Lower leg skin (tissue), 4 donors: ENCODE data around the gene LRRFIP1. TPM values are rescaled to one million over a fixed set of nuclear protein-coding genes. Genes with fewer than 3 reads are reported as not detected.

Experiments used
- DNase-seq, 2 donors: peaks; one replicate each; pipeline ENCODE4 v3.0.0-alpha.2; 2019; ENCODE audit warnings: low spot score in 2 of 2
- H3K4me3 ChIP-seq: fragments of 200-600 bp; sonication (generic); 2 replicates; pipeline ENCODE4 v1.5.1; 2017; ENCODE audit warnings: mild to moderate bottlenecking, low read depth; ENCODE audit not compliant: poor library complexity, severe bottlenecking
- CTCF ChIP-seq, 3 donors: fragments of 450-650 bp; IDR thresholded peaks; one replicate each; pipeline ENCODE4 v1.5.1; 2016; ENCODE audit warnings: antibody characterized with exemption in 3 of 3, mild to moderate bottlenecking in 3 of 3, moderate library complexity in 2 of 3
- POLR2A ChIP-seq, 2 donors: fragments of 450-650 bp; IDR thresholded peaks; one replicate each; pipeline ENCODE4 v1.6.1; 2016 to 2017; ENCODE audit warnings: antibody characterized with exemption in 2 of 2, mild to moderate bottlenecking in 1 of 2, moderate library complexity in 1 of 2
- WGBS, 2 donors: methylation state at CpG; one replicate each; pipeline ENCODE4 v1.1.5; 2018; 5-methylcytosine and 5-hydroxymethylcytosine counted together
- intact Hi-C: fragments of 100-400 bp; cut with DNase I; formaldehyde crosslinking; loops from one replicate; pipeline ENCODE4 v1.15.0; 2023; ENCODE audit warnings: low total_unique reads
- total RNA-seq, 4 donors: library from RNA; depleted of rRNA; stranded (reverse); fragments of >200 nt; gene quantifications; one replicate each; pipeline ENCODE4 v1.1.0, GENCODE V29; 2016

Gene LRRFIP1
- total RNA-seq, 4 donors from 2014 or later = 45.5 to 88.0 (median 67.5) TPM

GRCh38 chr2:237629188-237629534 lies 1.8 kb downstream of the LRRFIP1 start:
- 88 to 91% methylated on average over 1 of the region's 1 CpG for WGBS, 2 donors
- TF ChIP-seq CTCF (IDR thresholded peaks at IDR 0.05) (no peak), POLR2A (IDR thresholded peaks at IDR 0.05) (no peak)
- DNase-seq = no peak
- H3K4me3 ChIP-seq = no peak overlapping the region
- intact Hi-C loops = no loop called here

- DNase-seq = no peak
- WGBS, 2 donors = 69 to 70% methylated on average over 8 of the region's 8 CpGs
- no peak overlapping the region for H3K4me3 ChIP-seq
- intact Hi-C loops = no loop called here
- TF ChIP-seq POLR2A (IDR thresholded peaks at IDR 0.05) (no peak), CTCF (IDR thresholded peaks at IDR 0.05) (no peak)
Measured at GRCh38 chr2:237629739-237630138, 2.4 kb downstream of the LRRFIP1 start.

GRCh38 chr2:237630216-237631000 lies 3.0 kb downstream of the LRRFIP1 start:
- TF ChIP-seq POLR2A (IDR thresholded peaks at IDR 0.05) (no peak), CTCF (IDR thresholded peaks at IDR 0.05) (no peak)
- intact Hi-C loops = no loop called here

GRCh38 chr2:237631007-237631785 lies 3.8 kb downstream of the LRRFIP1 start:
- H3K4me3 ChIP-seq = no peak overlapping the region
- WGBS, 2 donors = 78 to 82% methylated on average over 14 of the region's 14 CpGs
- no peak for TF ChIP-seq POLR2A (IDR thresholded peaks at IDR 0.05)
- no peak for TF ChIP-seq CTCF (IDR thresholded peaks at IDR 0.05)
- no peak for DNase-seq
- intact Hi-C loops = no loop called here

More at GRCh38 chr2:237630216-237631000, 3.0 kb downstream of the LRRFIP1 start:
- 72 to 76% methylated on average over 12 of the region's 12 CpGs for WGBS, 2 donors
- no peak overlapping the region for H3K4me3 ChIP-seq
- no peak for DNase-seq

- intact Hi-C loops = no loop called here
- TF ChIP-seq POLR2A (IDR thresholded peaks at IDR 0.05) = no peak
- no peak for TF ChIP-seq CTCF (IDR thresholded peaks at IDR 0.05)
- H3K4me3 ChIP-seq = no peak overlapping the region
- no peak for DNase-seq
- WGBS, 2 donors = 90 to 91% methylated on average over 19 of the region's 19 CpGs
Measured at GRCh38 chr2:237631801-237632585, 4.6 kb downstream of the LRRFIP1 start.
